SK-N-SH (cell line): ENCODE measurements around the gene CSNK1G2.

ENCODE experiments used
- CTCF ChIP-seq: fragments of 200-600 bp; sonication (generic); IDR thresholded peaks from 2 replicates; pipeline ENCODE4 v1.6.1; 2017; ENCODE audit warnings: antibody characterized with exemption, mild to moderate bottlenecking, moderate library complexity
- EZH2phosphoT487 ChIP-seq: fragments of 200-600 bp; sonication (generic); IDR thresholded peaks from 2 replicates; pipeline ENCODE4 v1.6.1; 2017; ENCODE audit warnings: low read depth, mixed run types, mild to moderate bottlenecking, antibody characterized with exemption, moderate library complexity, borderline replicate concordance
- MAX ChIP-seq: IDR thresholded peaks from 2 replicates; pipeline ENCODE4 v1.4.0; 2012; ENCODE audit warnings: low read depth
- MXI1 ChIP-seq: IDR thresholded peaks from 2 replicates; pipeline ENCODE4 v1.6.1; 2012; ENCODE audit warnings: mild to moderate bottlenecking, low read depth, low read length, improper control_type of control experiment
- PBX3 ChIP-seq: IDR thresholded peaks from 2 replicates; pipeline ENCODE4; 2012
- USF2 ChIP-seq: fragments of 150-350 bp; IDR thresholded peaks from 2 replicates; pipeline ENCODE4 v1.6.1; 2017; ENCODE audit warnings: antibody characterized with exemption, low read length, low read depth, borderline replicate concordance
- TF ChIP-seq, protein P1 (sequence below): IDR thresholded peaks from 2 replicates; pipeline ENCODE4 v1.6.1; 2012; ENCODE audit warnings: mild to moderate bottlenecking, low read depth, low read length, moderate library complexity

- TF ChIP-seq PBX3 (no peak), CTCF (no peak), MAX (no peak), USF2 (no peak), MXI1 (no peak), EZH2phosphoT487 (no peak)
- TF ChIP-seq, protein P1, sequence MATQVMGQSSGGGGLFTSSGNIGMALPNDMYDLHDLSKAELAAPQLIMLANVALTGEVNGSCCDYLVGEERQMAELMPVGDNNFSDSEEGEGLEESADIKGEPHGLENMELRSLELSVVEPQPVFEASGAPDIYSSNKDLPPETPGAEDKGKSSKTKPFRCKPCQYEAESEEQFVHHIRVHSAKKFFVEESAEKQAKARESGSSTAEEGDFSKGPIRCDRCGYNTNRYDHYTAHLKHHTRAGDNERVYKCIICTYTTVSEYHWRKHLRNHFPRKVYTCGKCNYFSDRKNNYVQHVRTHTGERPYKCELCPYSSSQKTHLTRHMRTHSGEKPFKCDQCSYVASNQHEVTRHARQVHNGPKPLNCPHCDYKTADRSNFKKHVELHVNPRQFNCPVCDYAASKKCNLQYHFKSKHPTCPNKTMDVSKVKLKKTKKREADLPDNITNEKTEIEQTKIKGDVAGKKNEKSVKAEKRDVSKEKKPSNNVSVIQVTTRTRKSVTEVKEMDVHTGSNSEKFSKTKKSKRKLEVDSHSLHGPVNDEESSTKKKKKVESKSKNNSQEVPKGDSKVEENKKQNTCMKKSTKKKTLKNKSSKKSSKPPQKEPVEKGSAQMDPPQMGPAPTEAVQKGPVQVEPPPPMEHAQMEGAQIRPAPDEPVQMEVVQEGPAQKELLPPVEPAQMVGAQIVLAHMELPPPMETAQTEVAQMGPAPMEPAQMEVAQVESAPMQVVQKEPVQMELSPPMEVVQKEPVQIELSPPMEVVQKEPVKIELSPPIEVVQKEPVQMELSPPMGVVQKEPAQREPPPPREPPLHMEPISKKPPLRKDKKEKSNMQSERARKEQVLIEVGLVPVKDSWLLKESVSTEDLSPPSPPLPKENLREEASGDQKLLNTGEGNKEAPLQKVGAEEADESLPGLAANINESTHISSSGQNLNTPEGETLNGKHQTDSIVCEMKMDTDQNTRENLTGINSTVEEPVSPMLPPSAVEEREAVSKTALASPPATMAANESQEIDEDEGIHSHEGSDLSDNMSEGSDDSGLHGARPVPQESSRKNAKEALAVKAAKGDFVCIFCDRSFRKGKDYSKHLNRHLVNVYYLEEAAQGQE = no peak
Measured at GRCh38 chr19:2021453-2022140, 80.6 kb downstream of the CSNK1G2 start.
